ENCODE results near the gene FOXP1.

- no peak for TF ChIP-seq CTCF (IDR thresholded peaks at IDR 0.05)
- no peak for TF ChIP-seq EP300 (IDR thresholded peaks at IDR 0.05)
- TF ChIP-seq POLR2AphosphoS5 (IDR thresholded peaks at IDR 0.05), result no peak
Measured at GRCh38 chr3:71140477-71140876, 443.1 kb downstream of the FOXP1 start.

Measured in esophagus muscularis mucosa (tissue), 4 donors.